Mucosa of descending colon (tissue), 3 donors: ENCODE data around the gene RPS19. TPM values are rescaled to one million over a fixed set of nuclear protein-coding genes. Genes with fewer than 3 reads are reported as not detected.

Experiments used
- ATAC-seq: fragments of 200-7000 bp; cut with Tn5 transposase; one replicate; pipeline ENCODE4 v1.9.1; 2020; ENCODE audit warnings: mild to moderate bottlenecking, moderate library complexity
- DNase-seq, 3 donors: peaks; one replicate each; pipeline ENCODE4 v3.0.0-alpha.2; 2020
- H3K36me3 ChIP-seq: fragments of 200-600 bp; one replicate; pipeline ENCODE4 v1.8.0; 2021; ENCODE audit warnings: low read depth, mild to moderate bottlenecking
- H3K4me1 ChIP-seq: fragments of 200-600 bp; one replicate; pipeline ENCODE4 v1.8.0; 2021; ENCODE audit warnings: low read depth, mild to moderate bottlenecking
- H3K4me3 ChIP-seq: fragments of 200-600 bp; one replicate; pipeline ENCODE4 v1.8.0; 2021; ENCODE audit warnings: mild to moderate bottlenecking
- H3K9me3 ChIP-seq: fragments of 200-600 bp; one replicate; pipeline ENCODE4 v1.8.0; 2021; ENCODE audit warnings: mild to moderate bottlenecking
- CTCF ChIP-seq: fragments of 200-600 bp; IDR thresholded peaks from one replicate; pipeline ENCODE4 v1.8.0; 2022; ENCODE audit warnings: antibody characterized with exemption, mild to moderate bottlenecking
- intact Hi-C, 2 donors: fragments of 100-400 bp; cut with DNase I in 1 of 2; cut with micrococcal nuclease in 1 of 2; formaldehyde crosslinking; loops; one replicate each; pipeline versions ENCODE4 v1.11.0 to v1.11.1; 2022; cut with DNase I, micrococcal nuclease
- total RNA-seq, 3 donors: library from RNA; stranded (reverse); fragmentation: NEBNext Ultra II Directional in 2 of 3; extraction: Animal tissue kit (Norgen Biotek cat#: 25700) in 2 of 3; gene quantifications; one replicate each; pipeline versions ENCODE4 v1.2.1 to v1.2.4, GENCODE V29; 2021 to 2023
- donor health status: DM: no; HTN: no; CAD: no; lungs with moderate emphysema.
- donor health status: DM: no; HTN: no; CAD: no.
- donor health status: DM: no; HTN: yes; CAD: no.

RPS19 gene
- total RNA-seq, 3 donors from 2014 or later = 1,251 to 1,696 (median 1,572) TPM

DNA sequence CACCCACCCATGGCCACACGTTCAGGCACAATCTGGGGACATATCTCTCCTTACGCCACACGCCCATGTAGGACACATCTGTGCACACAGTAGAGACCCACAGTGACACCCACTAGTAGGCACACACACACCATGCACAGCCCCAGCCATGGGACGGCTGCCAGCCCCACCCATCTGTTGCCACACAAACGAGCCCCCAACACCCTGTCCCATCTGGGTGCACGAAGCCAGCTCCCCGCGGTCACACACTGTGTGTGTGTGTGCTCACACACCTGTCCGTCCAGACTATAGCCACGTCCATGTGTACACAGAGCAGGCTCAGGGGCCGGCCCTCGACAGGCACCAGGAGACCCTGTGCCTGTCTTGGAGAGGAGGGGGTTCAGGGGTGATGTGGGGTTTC is 57.6 kb downstream of the RPS19 start:
- intact Hi-C loops = no loop called here
- no peak for DNase-seq
- no peaks in the 10 kb centered on the region for H3K9me3 ChIP-seq
- no peak for TF ChIP-seq CTCF
- H3K4me3 ChIP-seq = no peak overlapping the region
- H3K36me3 ChIP-seq = no peaks in the 10 kb centered on the region
- no peak for ATAC-seq
- peaks cover 3% of the 10 kb centered on the region for H3K4me1 ChIP-seq

DNA sequence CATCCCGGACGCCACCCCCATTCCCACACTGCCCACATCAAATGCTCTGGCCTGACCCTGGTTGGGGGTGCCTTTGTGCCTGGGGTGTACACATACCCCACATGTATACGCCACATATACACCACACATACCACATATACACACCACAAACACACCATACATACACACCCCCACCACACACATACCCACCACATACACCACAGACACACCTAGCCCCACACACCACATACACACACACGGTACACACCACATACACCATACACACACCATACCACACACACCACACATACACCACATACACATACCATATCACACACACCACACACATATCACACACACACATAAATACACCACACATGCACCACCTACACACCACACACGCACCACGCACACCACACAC is 58.0 kb downstream of the RPS19 start:
- H3K36me3 ChIP-seq = no peaks in the 10 kb centered on the region
- DNase-seq (no peak), ATAC-seq (no peak)
- no peak for TF ChIP-seq CTCF
- no peaks in the 10 kb centered on the region for H3K9me3 ChIP-seq
- peaks cover 3% of the 10 kb centered on the region for H3K4me1 ChIP-seq
- no peak overlapping the region for H3K4me3 ChIP-seq
- intact Hi-C loops = no loop called here

DNA sequence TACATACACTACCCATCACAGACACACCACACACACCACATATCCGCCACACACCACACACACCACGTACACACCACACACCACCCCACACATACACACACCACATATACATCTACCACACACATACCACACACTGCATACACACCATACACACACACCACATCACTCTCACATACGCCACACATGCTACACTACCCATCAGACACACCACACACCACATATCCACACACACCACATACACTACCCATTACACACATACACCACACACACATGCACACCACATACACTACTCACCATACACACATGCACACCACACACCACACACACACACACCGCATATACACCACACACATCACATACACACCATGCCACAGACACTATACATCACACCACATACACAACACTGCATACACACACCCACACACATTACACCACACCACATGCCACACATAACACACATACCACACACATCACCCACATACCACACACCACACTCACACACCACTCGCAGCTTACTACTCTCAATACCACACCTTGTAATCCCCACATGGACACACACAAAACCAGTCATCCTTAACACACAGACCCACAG is 58.7 kb downstream of the RPS19 start:
- Histone ChIP-seq H3K4me1 (no peaks in the 10 kb centered on the region), H3K4me3 (no peak overlapping the region), H3K36me3 (no peaks in the 10 kb centered on the region), H3K9me3 (no peaks in the 10 kb centered on the region)
- intact Hi-C loops = no loop called here
- no peak for ATAC-seq
- no peak for TF ChIP-seq CTCF
- DNase-seq = no peak

GRCh38 chr19:41919948-41920712 is 60.1 kb downstream of the RPS19 start:
- ATAC-seq = no peak

GRCh38 chr19:41920882-41921576 is 61.0 kb downstream of the RPS19 start:
- H3K9me3 ChIP-seq = no peaks in the 10 kb centered on the region
- ATAC-seq = no peak
- H3K36me3 ChIP-seq = no peaks in the 10 kb centered on the region
- H3K4me1 ChIP-seq = no peaks in the 10 kb centered on the region
- TF ChIP-seq CTCF = no peak
- intact Hi-C loops = no loop called here
- no peak for DNase-seq
- no peak overlapping the region for H3K4me3 ChIP-seq

More at GRCh38 chr19:41919948-41920712, 60.1 kb downstream of the RPS19 start:
- TF ChIP-seq CTCF = no peak
- intact Hi-C loops = no loop called here
- DNase-seq = no peak
- no peaks in the 10 kb centered on the region for H3K9me3 ChIP-seq
- H3K4me3 ChIP-seq = no peak overlapping the region
- no peaks in the 10 kb centered on the region for H3K36me3 ChIP-seq
- no peaks in the 10 kb centered on the region for H3K4me1 ChIP-seq
